Astrocyte (in vitro differentiated cells and primary cell): Measurements from ENCODE around the gene DNAL1. TPM values are rescaled to one million over a fixed set of nuclear protein-coding genes. Genes with fewer than 3 reads are reported as not detected.

Source experiments
- DNase-seq: peaks from one replicate; pipeline ENCODE4 v3.0.0-alpha.2; 2010; ENCODE audit warnings: low read depth
- FAIRE-seq: peaks from 2 replicates; lab custom pipeline; 2011; peaks lifted over from hg19 to GRCh38; lab: Jason Lieb, UNC
- H2AFZ ChIP-seq: 2 replicates; pipeline ENCODE4 v1.6.0; 2012; ENCODE audit warnings: low read depth, low read length, inconsistent platforms
- H3K27ac ChIP-seq: 2 replicates; pipeline ENCODE4 v1.5.1; 2011; ENCODE audit warnings: low read depth, low read length, inconsistent platforms
- H3K27me3 ChIP-seq: 2 replicates; pipeline ENCODE4 v1.6.0; 2011; ENCODE audit warnings: low read length, inconsistent platforms; ENCODE audit not compliant: insufficient read depth
- H3K36me3 ChIP-seq: 2 replicates; pipeline ENCODE4 v1.5.1; 2011; ENCODE audit warnings: low read length, inconsistent platforms; ENCODE audit not compliant: insufficient read depth
- H3K4me1 ChIP-seq: 2 replicates; pipeline ENCODE4 v1.5.1; 2011; ENCODE audit warnings: low read length, inconsistent platforms; ENCODE audit not compliant: insufficient read depth
- H3K4me2 ChIP-seq: 2 replicates; pipeline ENCODE4 v1.6.0; 2012; ENCODE audit warnings: low read length, inconsistent platforms
- H3K4me3 ChIP-seq: 2 replicates; pipeline ENCODE4 v1.5.1; 2011; ENCODE audit warnings: low read depth, mild to moderate bottlenecking, low read length, inconsistent platforms; ENCODE audit not compliant: insufficient read depth
- H3K79me2 ChIP-seq: 2 replicates; pipeline ENCODE4 v1.6.0; 2012; ENCODE audit warnings: mild to moderate bottlenecking, low read length, inconsistent platforms; ENCODE audit not compliant: insufficient read depth
- H3K9ac ChIP-seq: 2 replicates; pipeline ENCODE4 v1.6.0; 2012; ENCODE audit warnings: mild to moderate bottlenecking, low read length, inconsistent platforms
- H3K9me3 ChIP-seq: 2 replicates; pipeline ENCODE4 v1.5.1; 2012; ENCODE audit warnings: low read depth, mild to moderate bottlenecking, low read length, inconsistent platforms; ENCODE audit not compliant: insufficient read depth
- H4K20me1 ChIP-seq: 2 replicates; pipeline ENCODE4 v1.6.0; 2012; ENCODE audit warnings: low read length, inconsistent platforms; ENCODE audit not compliant: insufficient read depth
- H3K27ac Mint-ChIP-seq: one replicate; pipeline ENCODE4 v1.8.0; 2021; ENCODE audit warnings: mild to moderate bottlenecking, mixed read lengths; ENCODE audit not compliant: unreplicated experiment
- H3K27me3 Mint-ChIP-seq: one replicate; pipeline ENCODE4 v1.8.0; 2021; ENCODE audit warnings: low read depth, mixed read lengths; ENCODE audit not compliant: unreplicated experiment
- H3K36me3 Mint-ChIP-seq: one replicate; pipeline ENCODE4 v1.8.0; 2021; ENCODE audit warnings: low read depth, mixed read lengths; ENCODE audit not compliant: unreplicated experiment
- H3K4me1 Mint-ChIP-seq: one replicate; pipeline ENCODE4 v1.8.0; 2021; ENCODE audit warnings: low read depth, mixed read lengths; ENCODE audit not compliant: unreplicated experiment
- H3K4me3 Mint-ChIP-seq: one replicate; pipeline ENCODE4 v1.8.0; 2021; ENCODE audit warnings: mild to moderate bottlenecking, moderate library complexity, mixed read lengths; ENCODE audit not compliant: unreplicated experiment
- H3K9me3 Mint-ChIP-seq: one replicate; pipeline ENCODE4 v1.8.0; 2021; ENCODE audit warnings: mild to moderate bottlenecking, mixed read lengths; ENCODE audit not compliant: unreplicated experiment
- CTCF ChIP-seq: IDR thresholded peaks from 2 replicates; pipeline ENCODE4 v1.5.1; 2011; ENCODE audit warnings: low read depth, mild to moderate bottlenecking, inconsistent platforms, low read length, moderate library complexity; ENCODE audit not compliant: insufficient read depth
- EZH2 ChIP-seq: IDR thresholded peaks from 2 replicates; pipeline ENCODE4 v1.6.1; 2012; ENCODE audit warnings: mild to moderate bottlenecking, low read length, inconsistent platforms; ENCODE audit not compliant: insufficient read depth
- total RNA-seq: library from RNA; stranded (reverse); gene quantifications from 2 replicates; pipeline ENCODE4 v1.2.1, GENCODE V29; 2021

Gene DNAL1
- total RNA-seq, 1 donor from 2014 or later: 24.9 TPM

GRCh38 chr14:73695082-73695481, 50.3 kb downstream of the DNAL1 start:
- Histone ChIP-seq H3K36me3 (peaks cover 6% of the 10 kb centered on the region), H3K27ac (no peak overlapping the region), H3K9ac (no peak overlapping the region), H3K4me2 (no peak overlapping the region), H2AFZ (no peak overlapping the region), H3K79me2 (no peaks in the 10 kb centered on the region), H3K4me3 (no peak overlapping the region), H3K9me3 (no peaks in the 10 kb centered on the region), H4K20me1 (no peaks in the 10 kb centered on the region), H3K27me3 (no peaks in the 10 kb centered on the region), H3K4me1 (peaks cover 15% of the 10 kb centered on the region)
- Mint-ChIP-seq H3K36me3 (peaks cover 14% of the 10 kb centered on the region), H3K9me3 (no peaks in the 10 kb centered on the region), H3K27ac (no peak overlapping the region), H3K4me1 (peaks cover 5% of the 10 kb centered on the region), H3K27me3 (no peaks in the 10 kb centered on the region), H3K4me3 (no peak overlapping the region)
- no peak for FAIRE-seq
- no peak for DNase-seq
- no peak for TF ChIP-seq EZH2
- TF ChIP-seq CTCF: no peak

GRCh38 chr14:73695997-73696396, 51.2 kb downstream of the DNAL1 start:
- Histone ChIP-seq H3K27ac (peak overlapping the region; percentile 82), H3K4me3 (no peak overlapping the region), H3K9me3 (no peaks in the 10 kb centered on the region), H3K4me1 (peaks cover 15% of the 10 kb centered on the region), H4K20me1 (no peaks in the 10 kb centered on the region), H3K79me2 (no peaks in the 10 kb centered on the region), H3K27me3 (no peaks in the 10 kb centered on the region), H3K36me3 (peaks cover 6% of the 10 kb centered on the region), H3K4me2 (peak overlapping the region; percentile 70), H3K9ac (peak overlapping the region; percentile 15), H2AFZ (no peak overlapping the region)
- no peaks in the 10 kb centered on the region for H3K27me3 Mint-ChIP-seq
- no peaks in the 10 kb centered on the region for H3K9me3 Mint-ChIP-seq
- peaks cover 7% of the 10 kb centered on the region for H3K4me1 Mint-ChIP-seq
- TF ChIP-seq EZH2 (no peak), CTCF (no peak)
- FAIRE-seq (no peak), DNase-seq (no peak)
- peaks cover 11% of the 10 kb centered on the region for H3K36me3 Mint-ChIP-seq
- no peak overlapping the region for H3K27ac Mint-ChIP-seq
- H3K4me3 Mint-ChIP-seq: no peak overlapping the region
